Keratinocyte (primary cell): ENCODE results near the gene LMCD1. TPM values are rescaled to one million over a fixed set of nuclear protein-coding genes. Genes with fewer than 3 reads are reported as not detected.

Source experiments
- DNase-seq: peaks from one replicate; pipeline ENCODE4 v3.0.0-alpha.2; 2011; ENCODE audit warnings: low read depth, missing footprints, low spot score
- FAIRE-seq: peaks from 2 replicates; lab custom pipeline; 2011; peaks lifted over from hg19 to GRCh38; lab: Jason Lieb, UNC
- H2AFZ ChIP-seq: 2 replicates; pipeline ENCODE4 v1.6.0; 2012; ENCODE audit warnings: low read length, control low read depth, inconsistent platforms; ENCODE audit not compliant: control insufficient read depth
- H3K27ac ChIP-seq: 2 replicates; pipeline ENCODE4 v1.5.1; 2011; ENCODE audit warnings: low read length; ENCODE audit not compliant: control insufficient read depth, insufficient read depth
- H3K27me3 ChIP-seq: 3 replicates; pipeline ENCODE4 v1.6.0; 2011; ENCODE audit warnings: low read length; ENCODE audit not compliant: control insufficient read depth, insufficient read depth; ENCODE audit errors: extremely low read depth
- H3K36me3 ChIP-seq, 2 experiments: 2 replicates in 1 of 2; 3 replicates in 1 of 2; pipeline ENCODE4 v1.5.1; 2011; ENCODE audit warnings: low read length in 2 of 2, mild to moderate bottlenecking in 1 of 2; ENCODE audit not compliant: control insufficient read depth in 2 of 2, insufficient read depth in 2 of 2; ENCODE audit errors: extremely low read depth in 1 of 2
- H3K4me1 ChIP-seq: 3 replicates; pipeline ENCODE4 v1.5.1; 2011; ENCODE audit warnings: low read length; ENCODE audit not compliant: control insufficient read depth, insufficient read depth; ENCODE audit errors: extremely low read depth
- H3K4me2 ChIP-seq: 3 replicates; pipeline ENCODE4 v1.6.0; 2011; ENCODE audit warnings: low read depth, low read length; ENCODE audit not compliant: control insufficient read depth, insufficient read depth; ENCODE audit errors: extremely low read depth
- H3K4me3 ChIP-seq, 3 experiments: fragments of 200-600 bp in 1 of 3; sonication (generic) in 1 of 3; 2 replicates in 2 of 3; 3 replicates in 1 of 3; pipeline ENCODE4 v1.5.1; 2011 to 2016; ENCODE audit warnings: low read length in 3 of 3, mild to moderate bottlenecking in 3 of 3, control low read depth in 2 of 3, inconsistent platforms in 1 of 3, low read depth in 1 of 3, mixed read lengths in 1 of 3, mixed run types in 1 of 3, moderate library complexity in 1 of 3; ENCODE audit not compliant: control insufficient read depth in 2 of 3, insufficient read depth in 2 of 3; ENCODE audit errors: extremely low read depth in 1 of 3
- H3K79me2 ChIP-seq: 2 replicates; pipeline ENCODE4 v1.6.0; 2012; ENCODE audit warnings: low read length; ENCODE audit not compliant: control insufficient read depth, insufficient read depth
- H3K9ac ChIP-seq: 3 replicates; pipeline ENCODE4 v1.6.0; 2011; ENCODE audit warnings: low read length; ENCODE audit not compliant: control insufficient read depth, insufficient read depth; ENCODE audit errors: extremely low read depth
- H3K9me1 ChIP-seq: 3 replicates; pipeline ENCODE4 v1.6.0; 2011; ENCODE audit warnings: low read length; ENCODE audit not compliant: control insufficient read depth, insufficient read depth; ENCODE audit errors: extremely low read depth
- H3K9me3 ChIP-seq: 2 replicates; pipeline ENCODE4 v1.5.1; 2012; ENCODE audit warnings: low read depth, low read length; ENCODE audit not compliant: control insufficient read depth
- H4K20me1 ChIP-seq: 3 replicates; pipeline ENCODE4 v1.6.0; 2011; ENCODE audit warnings: low read length; ENCODE audit not compliant: control insufficient read depth, insufficient read depth; ENCODE audit errors: extremely low read depth
- CTCF ChIP-seq, 3 experiments: IDR thresholded peaks in 1 of 3; conservative IDR thresholded peaks in 1 of 3; optimal IDR thresholded peaks in 1 of 3; 2 replicates in 2 of 3; 3 replicates in 1 of 3; pipeline versions ENCODE3 to v1.5.1; 2011; ENCODE audit warnings: low read length in 3 of 3, mild to moderate bottlenecking in 3 of 3, moderate library complexity in 2 of 3, control low read depth in 1 of 3, inconsistent platforms in 1 of 3; ENCODE audit not compliant: insufficient read depth in 2 of 3; ENCODE audit errors: extremely low read depth in 1 of 3
- EZH2 ChIP-seq: IDR thresholded peaks from one replicate; pipeline ENCODE4 v1.6.1; 2012; ENCODE audit warnings: inconsistent platforms, mild to moderate bottlenecking, low read length, moderate library complexity
- dilution Hi-C: fragments of 300-500 bp; cut with MboI; formaldehyde crosslinking; loops from one replicate; pipeline ENCODE4 v1.7.0; 2020; ENCODE audit warnings: low sequenced_read_pairs; ENCODE audit not compliant: extremely low pct_ligation_motif_present
- polyA plus RNA-seq, 5 experiments: library from polyadenylated mRNA; depleted of rRNA in 3 of 5; stranded (reverse) in 3 of 5; stranded (forward) in 1 of 5; unstranded in 1 of 5; fragments of >200 nt; gene quantifications; 1 replicate in 1 of 5; 2 replicates in 3 of 5; 3 replicates in 1 of 5; pipeline versions ENCODE4 v1.2.1 to v1.2.3, GENCODE V29; 2011 to 2012; ENCODE audit warnings: missing spikeins in 2 of 5, low read depth in 1 of 5, low replicate concordance in 1 of 5

The LMCD1 gene
- polyA plus RNA-seq, 1 donor (not counting 4 experiments of a cell fraction or from before 2014, with no cell fraction given): 3.7 TPM

DNA sequence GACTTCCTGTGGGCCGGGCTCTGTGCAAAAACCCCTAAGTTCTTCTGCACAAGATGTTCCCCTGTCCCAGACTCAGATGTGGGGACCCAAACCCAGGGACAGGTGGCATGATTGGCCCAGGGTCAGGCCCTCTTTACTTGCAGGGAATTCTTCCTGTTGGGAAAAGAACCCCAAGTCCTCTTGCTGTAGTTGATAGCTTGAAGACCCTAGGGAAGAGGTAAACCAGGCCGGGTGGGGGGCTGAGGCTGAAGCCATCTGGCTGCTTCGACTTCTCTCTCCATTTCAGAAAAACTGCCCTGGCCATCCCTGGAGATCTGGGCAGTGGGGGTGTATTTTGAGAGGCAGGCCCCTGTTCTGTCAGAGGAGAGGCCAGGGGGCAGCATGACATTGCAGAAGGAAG, 119.5 kb downstream of the LMCD1 start:
- FAIRE-seq (no peak), DNase-seq (no peak)
- H3K79me2 ChIP-seq: no peaks in the 10 kb centered on the region
- H3K9ac ChIP-seq: no peak overlapping the region
- H3K4me1 ChIP-seq: peaks cover 5% of the 10 kb centered on the region
- H3K9me3 ChIP-seq: no peaks in the 10 kb centered on the region
- no peak overlapping the region for H2AFZ ChIP-seq
- dilution Hi-C loops: no loop called here
- H3K4me2 ChIP-seq: no peak overlapping the region
- no peak overlapping the region for H3K27ac ChIP-seq
- H3K27me3 ChIP-seq: peaks cover 3% of the 10 kb centered on the region
- no peak overlapping the region for H3K4me3 ChIP-seq
- H3K36me3 ChIP-seq: no peaks in the 10 kb centered on the region
- TF ChIP-seq EZH2 (no peak), CTCF (optimal IDR thresholded peaks at IDR 0.05 in 1 of 3, IDR thresholded peaks at IDR 0.05 in 1 of 3, conservative IDR thresholded peaks at IDR 0.05 in 1 of 3; ENCODE audit: extremely low read depth in 1 of 3, insufficient read depth in 2 of 3, low read length in 3 of 3) (no peak)
- H4K20me1 ChIP-seq: no peaks in the 10 kb centered on the region
- H3K9me1 ChIP-seq: no peaks in the 10 kb centered on the region

DNA sequence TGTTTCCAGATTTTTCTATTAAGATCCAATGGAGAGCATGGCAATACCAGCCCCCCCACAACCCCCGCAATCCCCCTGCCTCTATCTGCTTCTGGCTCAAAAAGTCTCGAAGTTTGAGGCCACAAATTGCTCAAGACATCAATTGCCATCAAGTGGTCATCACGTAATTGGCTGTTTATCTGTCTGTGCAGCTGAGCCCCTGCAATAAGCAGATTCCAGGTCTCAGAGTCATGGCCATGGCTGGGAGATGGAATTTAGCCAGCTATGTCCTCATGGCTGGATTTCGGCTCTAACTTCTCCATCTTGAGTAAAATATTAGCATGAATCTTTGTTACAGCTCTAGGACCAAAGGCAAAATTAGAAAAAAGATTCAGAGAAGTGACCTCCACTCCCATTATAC, 120.2 kb downstream of the LMCD1 start:
- FAIRE-seq: no peak
- peaks cover 5% of the 10 kb centered on the region for H3K4me1 ChIP-seq
- H3K9me1 ChIP-seq: no peaks in the 10 kb centered on the region
- no peaks in the 10 kb centered on the region for H4K20me1 ChIP-seq
- dilution Hi-C loops: no loop called here
- H3K79me2 ChIP-seq: no peaks in the 10 kb centered on the region
- H3K9me3 ChIP-seq: no peaks in the 10 kb centered on the region
- no peak overlapping the region for H2AFZ ChIP-seq
- H3K36me3 ChIP-seq: no peaks in the 10 kb centered on the region
- no peak for DNase-seq
- H3K9ac ChIP-seq: no peak overlapping the region
- no peak overlapping the region for H3K27ac ChIP-seq
- H3K4me3 ChIP-seq: no peak overlapping the region
- TF ChIP-seq CTCF (optimal IDR thresholded peaks at IDR 0.05 in 1 of 3, IDR thresholded peaks at IDR 0.05 in 1 of 3, conservative IDR thresholded peaks at IDR 0.05 in 1 of 3; ENCODE audit: extremely low read depth in 1 of 3, insufficient read depth in 2 of 3, low read length in 3 of 3) (no peak), EZH2 (no peak)
- H3K4me2 ChIP-seq: no peak overlapping the region
- peaks cover 3% of the 10 kb centered on the region for H3K27me3 ChIP-seq
